ENCODE data around the gene GDF7. TPM values are rescaled to one million over a fixed set of nuclear protein-coding genes. Genes with fewer than 3 reads are reported as not detected.
"Not testable (repeated sequence)": the region's sequence is repeated elsewhere in the genome, so short reads cannot be mapped to it uniquely, and the experiment has no call there.

Gene GDF7
- total RNA-seq, 2 donors from 2014 or later: 0.02 to 0.48 TPM

DNA sequence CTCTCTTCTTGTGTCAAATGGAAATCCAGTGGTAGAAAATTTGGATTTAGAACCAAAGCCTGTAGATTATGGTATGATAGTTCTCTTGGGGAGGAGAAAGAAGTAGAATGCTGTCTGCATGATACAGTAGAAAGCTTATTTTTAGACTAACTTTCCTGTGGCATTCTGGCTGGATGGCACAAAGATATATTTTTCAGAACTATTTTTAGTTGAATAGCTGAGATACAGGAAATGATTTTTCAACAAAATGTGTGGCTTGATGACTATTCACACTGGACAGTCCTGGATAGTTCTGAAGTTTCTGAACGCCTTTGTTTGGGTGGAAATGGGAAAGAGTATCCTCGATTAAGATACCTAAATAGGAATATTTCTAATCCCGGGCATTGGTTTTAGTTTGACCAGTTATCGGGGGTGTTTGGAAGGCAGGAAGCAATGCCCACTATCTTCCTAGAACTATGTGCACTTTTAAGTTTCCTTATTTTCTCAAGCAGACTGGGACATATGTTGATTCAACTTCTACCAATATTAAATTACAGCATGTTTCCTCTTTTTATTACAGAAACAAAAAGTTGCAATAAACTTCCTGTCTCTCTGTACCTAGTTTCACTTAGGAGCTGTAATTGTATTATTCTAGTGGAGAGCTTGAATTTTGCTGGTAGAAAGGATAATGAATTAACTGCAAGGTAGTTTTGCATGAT is 32.1 kb downstream of the GDF7 start:
- H3K27me3 Mint-ChIP-seq: no peaks in the 10 kb centered on the region
- H3K4me3 Mint-ChIP-seq: no peak overlapping the region
- no peak for ATAC-seq (replicated peaks)
- peaks cover 49% of the 10 kb centered on the region for H3K36me3 Mint-ChIP-seq (ENCODE audit: low read depth)
- no peak overlapping the region for H3K27ac Mint-ChIP-seq
- H3K9me3 Mint-ChIP-seq: no peaks in the 10 kb centered on the region
- H3K4me1 Mint-ChIP-seq: no peaks in the 10 kb centered on the region

DNA sequence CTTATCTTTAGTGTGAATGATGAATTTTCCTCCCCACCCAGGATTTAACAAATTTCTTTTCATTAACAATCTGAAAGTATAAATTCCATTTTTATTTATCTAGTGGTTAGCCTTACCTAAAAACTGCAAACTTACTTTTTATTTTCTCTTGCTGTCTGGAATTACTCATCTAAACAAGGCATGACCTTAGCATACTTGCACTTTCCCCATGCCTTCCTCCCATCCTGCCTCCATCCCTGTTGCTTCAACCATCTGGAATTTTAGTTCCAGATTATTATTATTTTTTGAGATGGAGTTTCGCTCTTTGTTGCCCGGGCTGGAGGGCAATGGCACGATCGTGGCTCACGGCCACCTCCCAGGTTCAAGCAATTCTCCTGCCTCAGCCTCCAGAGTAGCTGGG is 35.6 kb downstream of the GDF7 start:
- no peak overlapping the region for H3K4me3 Mint-ChIP-seq
- no peaks in the 10 kb centered on the region for H3K4me1 Mint-ChIP-seq
- peaks cover 34% of the 10 kb centered on the region for H3K36me3 Mint-ChIP-seq (ENCODE audit: low read depth)
- ATAC-seq (replicated peaks): no peak
- H3K9me3 Mint-ChIP-seq: no peaks in the 10 kb centered on the region
- no peaks in the 10 kb centered on the region for H3K27me3 Mint-ChIP-seq
- no peak overlapping the region for H3K27ac Mint-ChIP-seq

DNA sequence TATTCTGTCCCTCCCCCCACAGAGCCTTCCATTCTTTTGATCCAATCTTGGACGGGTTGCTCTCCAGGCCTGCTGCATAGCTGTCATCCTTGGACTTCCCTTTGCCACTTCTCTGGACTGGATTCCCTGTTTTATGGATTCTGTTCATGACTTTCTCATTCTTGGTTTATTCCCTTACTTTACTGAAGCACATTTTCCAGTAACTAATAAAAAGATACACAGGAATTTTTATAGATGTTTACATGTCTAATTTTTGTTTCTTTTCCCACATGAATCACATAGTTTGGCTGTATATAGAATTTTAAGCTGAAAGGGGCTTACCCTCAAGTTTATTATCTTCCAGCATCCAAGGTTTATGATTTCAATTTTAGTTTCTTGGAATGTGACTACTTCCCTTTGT is 37.9 kb downstream of the GDF7 start:
- Mint-ChIP-seq H3K9me3 (no peaks in the 10 kb centered on the region), H3K4me3 (no peak overlapping the region), H3K36me3 (ENCODE audit: low read depth) (peaks cover 13% of the 10 kb centered on the region), H3K27me3 (no peaks in the 10 kb centered on the region), H3K4me1 (no peaks in the 10 kb centered on the region), H3K27ac (no peak overlapping the region)
- ATAC-seq (replicated peaks): no peak

DNA sequence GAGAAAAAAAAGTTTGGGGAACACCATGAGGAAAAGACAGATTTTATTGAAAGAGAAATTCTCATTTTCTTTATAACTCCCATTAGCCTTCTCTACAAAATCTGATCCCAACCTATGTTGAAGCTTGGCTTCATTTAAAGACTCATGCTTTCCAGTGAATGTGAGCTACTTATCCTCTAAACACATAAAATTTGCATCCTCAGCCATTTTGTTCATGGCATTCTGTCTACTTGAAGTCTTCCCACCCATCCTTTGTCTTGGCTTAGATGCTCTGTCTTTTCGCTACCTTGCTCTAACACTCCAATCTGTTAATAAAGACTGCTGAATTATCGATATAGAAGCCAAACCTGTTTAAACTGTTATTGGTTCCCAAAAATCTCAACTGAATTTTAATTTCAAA is 39.3 kb downstream of the GDF7 start:
- H3K27me3 Mint-ChIP-seq: no peaks in the 10 kb centered on the region
- H3K4me1 Mint-ChIP-seq: no peaks in the 10 kb centered on the region
- H3K9me3 Mint-ChIP-seq: no peaks in the 10 kb centered on the region
- peaks cover 5% of the 10 kb centered on the region for H3K36me3 Mint-ChIP-seq (ENCODE audit: low read depth)
- ATAC-seq (replicated peaks): no peak
- no peak overlapping the region for H3K27ac Mint-ChIP-seq
- no peak overlapping the region for H3K4me3 Mint-ChIP-seq

DNA sequence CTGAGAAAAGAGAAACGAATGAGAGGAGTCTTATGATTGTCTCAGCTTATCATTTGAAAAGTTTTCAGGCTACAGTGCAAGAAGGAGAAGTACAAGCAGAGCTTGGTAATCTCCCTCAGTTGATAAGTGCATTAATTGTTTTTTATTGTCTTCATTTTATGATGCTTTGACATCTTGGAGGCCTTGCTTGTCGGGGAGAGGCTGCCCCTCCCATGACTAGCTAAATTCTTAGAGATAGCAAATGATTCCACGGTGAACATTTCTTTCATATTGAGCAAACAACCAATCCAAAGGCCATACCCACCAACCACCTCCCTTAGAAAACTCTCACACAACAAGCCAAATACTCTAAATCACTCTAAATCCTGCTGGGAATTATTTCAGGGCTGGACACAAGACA is 39.8 kb downstream of the GDF7 start:
- no peak for ATAC-seq (replicated peaks)
- Mint-ChIP-seq H3K27ac (no peak overlapping the region), H3K27me3 (no peaks in the 10 kb centered on the region), H3K9me3 (no peaks in the 10 kb centered on the region), H3K36me3 (ENCODE audit: low read depth) (no peaks in the 10 kb centered on the region), H3K4me3 (no peak overlapping the region), H3K4me1 (no peaks in the 10 kb centered on the region)

DNA sequence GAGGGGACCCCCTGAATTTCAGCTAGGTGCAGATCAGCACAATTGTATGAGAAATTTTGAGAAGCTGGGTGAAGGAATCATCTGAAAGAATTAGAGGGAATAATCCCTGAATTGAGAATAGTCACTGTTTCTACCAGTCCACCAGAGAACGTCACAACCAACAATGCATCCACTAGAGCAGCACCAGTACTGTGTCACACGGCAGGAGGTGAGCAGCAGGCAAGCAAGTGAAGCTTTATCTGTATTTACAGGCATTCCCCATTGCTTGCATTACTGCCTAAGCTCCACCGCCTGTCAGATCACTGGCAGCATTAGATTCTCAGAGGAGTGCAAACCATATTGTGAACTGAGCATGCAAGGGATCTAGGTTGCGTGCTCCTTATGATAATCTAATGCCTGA is 40.7 kb downstream of the GDF7 start:
- Mint-ChIP-seq H3K4me3 (no peak overlapping the region), H3K36me3 (ENCODE audit: low read depth) (no peaks in the 10 kb centered on the region), H3K9me3 (no peaks in the 10 kb centered on the region), H3K27ac (no peak overlapping the region), H3K27me3 (no peaks in the 10 kb centered on the region), H3K4me1 (no peaks in the 10 kb centered on the region)
- ATAC-seq (replicated peaks): no peak

DNA sequence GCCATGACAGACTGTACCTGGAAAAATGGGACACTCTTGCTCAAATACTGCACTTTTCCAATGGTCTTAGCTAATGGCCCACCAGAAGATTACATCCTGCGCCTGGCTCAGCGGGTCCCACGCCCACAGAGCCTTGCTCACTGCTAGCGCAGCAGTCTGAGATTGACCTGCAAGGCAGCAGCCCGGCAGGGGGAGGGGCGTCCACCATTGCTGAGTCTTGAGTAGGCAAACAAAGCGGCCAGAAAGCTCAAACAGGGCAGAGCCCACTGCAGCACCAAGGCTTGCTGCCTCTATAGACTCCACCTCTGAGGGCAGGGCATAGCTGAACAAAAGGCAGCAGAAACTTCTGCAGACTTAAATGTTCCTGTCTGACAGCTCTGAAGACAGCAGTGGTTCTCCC is 44.7 kb downstream of the GDF7 start:
- not testable (repeated sequence) for H3K27ac Mint-ChIP-seq; ATAC-seq (replicated peaks); H3K4me3 Mint-ChIP-seq; H3K4me1 Mint-ChIP-seq; H3K27me3 Mint-ChIP-seq; H3K9me3 Mint-ChIP-seq
- H3K36me3 Mint-ChIP-seq (ENCODE audit: low read depth): peaks cover 14% of the 10 kb centered on the region

DNA sequence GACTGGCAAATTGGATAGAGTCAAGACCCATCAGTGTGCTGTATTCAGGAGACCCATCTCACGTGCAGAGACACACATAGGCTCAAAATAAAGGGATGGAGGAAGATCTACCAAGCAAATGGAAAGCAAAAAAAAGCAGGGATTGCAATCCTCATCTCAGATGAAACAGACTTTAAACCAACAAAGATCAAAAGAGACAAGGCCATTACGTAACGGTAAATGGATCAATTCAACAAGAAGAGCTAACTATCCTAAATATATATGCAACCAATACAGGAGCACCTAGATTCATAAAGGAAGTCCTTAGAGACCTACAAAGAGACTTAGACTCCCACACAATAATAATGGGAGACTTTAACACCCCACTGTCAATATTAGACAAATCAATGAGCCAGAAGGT is 46.6 kb downstream of the GDF7 start:
- H3K4me1 Mint-ChIP-seq; ATAC-seq (replicated peaks); H3K27me3 Mint-ChIP-seq; H3K27ac Mint-ChIP-seq; H3K9me3 Mint-ChIP-seq; H3K4me3 Mint-ChIP-seq: not testable (repeated sequence)
- H3K36me3 Mint-ChIP-seq (ENCODE audit: low read depth): peaks cover 30% of the 10 kb centered on the region

DNA sequence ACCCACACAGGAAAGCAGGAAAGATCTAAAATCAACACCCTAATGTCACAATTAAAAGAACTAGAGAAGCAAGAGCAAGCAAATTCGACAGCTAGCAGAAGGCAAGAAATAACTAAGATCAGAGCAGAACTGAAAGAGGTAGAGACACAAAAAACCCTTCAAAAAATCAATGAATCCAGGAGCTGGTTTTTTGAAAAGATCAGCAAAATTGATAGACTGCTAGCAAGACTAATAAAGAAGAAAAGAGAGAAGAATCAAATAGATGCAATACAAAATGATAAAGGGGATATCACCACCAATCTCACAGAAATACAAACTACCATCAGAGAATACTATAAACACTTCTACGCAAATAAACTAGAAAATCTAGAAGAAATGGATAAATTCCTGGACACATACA is 47.5 kb downstream of the GDF7 start:
- peaks cover 34% of the 10 kb centered on the region for H3K36me3 Mint-ChIP-seq (ENCODE audit: low read depth)
- not testable (repeated sequence) for ATAC-seq (replicated peaks); H3K27me3 Mint-ChIP-seq; H3K4me1 Mint-ChIP-seq; H3K27ac Mint-ChIP-seq; H3K9me3 Mint-ChIP-seq; H3K4me3 Mint-ChIP-seq

DNA sequence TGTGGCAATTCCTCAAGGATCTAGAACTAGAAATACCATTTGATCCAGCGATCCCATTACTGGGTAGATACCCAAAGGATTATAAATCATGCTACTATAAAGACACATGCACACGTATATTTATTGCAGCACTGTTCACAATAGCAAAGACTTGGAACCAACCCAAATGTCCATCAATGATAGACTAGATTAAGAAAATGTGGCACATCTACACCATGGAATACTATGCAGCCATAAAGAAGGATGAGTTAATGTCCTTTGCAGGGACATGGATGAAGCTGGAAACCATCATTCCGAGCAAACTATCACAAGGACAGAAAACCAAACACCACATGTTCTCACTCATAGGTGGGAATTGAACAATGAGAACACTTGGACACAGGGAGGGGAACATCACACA is 49.2 kb downstream of the GDF7 start:
- H3K27me3 Mint-ChIP-seq; ATAC-seq (replicated peaks); H3K4me3 Mint-ChIP-seq; H3K4me1 Mint-ChIP-seq; H3K27ac Mint-ChIP-seq; H3K9me3 Mint-ChIP-seq: not testable (repeated sequence)
- H3K36me3 Mint-ChIP-seq (ENCODE audit: low read depth): peaks cover 34% of the 10 kb centered on the region

DNA sequence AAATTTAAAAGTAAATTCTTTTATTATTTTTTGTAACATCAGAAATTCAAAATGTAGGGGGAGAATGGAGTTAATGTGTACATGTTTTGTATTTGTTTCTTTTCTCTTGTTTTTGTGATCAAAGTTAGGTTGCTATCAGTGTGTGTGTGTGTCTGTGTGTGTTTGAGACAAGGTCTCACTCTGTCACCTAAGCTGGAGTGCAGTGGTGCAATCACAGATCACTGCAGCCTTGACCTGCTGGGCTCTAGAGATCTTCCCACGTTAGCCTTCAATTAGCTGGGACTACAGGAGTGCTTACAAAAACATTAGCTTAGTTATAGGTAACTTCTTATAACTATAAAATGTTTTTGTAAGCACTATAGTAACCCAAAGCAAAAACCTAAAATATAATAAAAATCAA is 50.7 kb downstream of the GDF7 start:
- no peak overlapping the region for H3K4me3 Mint-ChIP-seq
- no peak for ATAC-seq (replicated peaks)
- peaks cover 6% of the 10 kb centered on the region for H3K4me1 Mint-ChIP-seq
- no peak overlapping the region for H3K27ac Mint-ChIP-seq
- H3K36me3 Mint-ChIP-seq (ENCODE audit: low read depth): peaks cover 41% of the 10 kb centered on the region
- H3K27me3 Mint-ChIP-seq: no peaks in the 10 kb centered on the region
- H3K9me3 Mint-ChIP-seq: peaks cover 4% of the 10 kb centered on the region

DNA sequence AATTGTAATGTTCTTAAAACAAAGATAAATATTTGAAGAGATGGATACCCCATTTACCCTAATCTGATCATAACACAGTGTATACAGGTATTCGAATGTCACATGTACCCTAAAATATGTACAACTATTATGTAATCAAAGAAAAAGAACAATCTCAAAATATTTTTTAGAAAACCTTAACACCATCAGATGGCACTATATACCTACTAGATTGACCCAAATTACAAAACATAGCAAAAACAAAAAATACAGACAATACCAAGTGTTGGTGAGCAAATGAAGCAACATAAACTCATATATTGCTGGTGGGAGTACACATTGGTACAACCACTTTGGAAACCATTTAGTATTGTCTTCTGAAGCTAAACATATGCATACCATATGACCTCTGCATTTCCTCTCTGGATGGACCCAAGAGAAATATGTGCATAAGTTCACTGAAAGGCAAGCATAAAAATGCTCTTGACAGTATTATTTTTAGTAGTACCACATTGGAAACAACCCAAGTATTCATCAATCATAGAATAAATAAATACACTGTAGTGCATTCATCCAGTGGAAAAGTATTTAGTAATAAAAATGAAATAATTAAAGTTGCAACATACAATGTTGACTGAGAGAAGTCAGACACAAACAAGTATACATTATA is 55.8 kb downstream of the GDF7 start:
- peaks cover 4% of the 10 kb centered on the region for H3K9me3 Mint-ChIP-seq
- no peak overlapping the region for H3K27ac Mint-ChIP-seq
- peaks cover 44% of the 10 kb centered on the region for H3K36me3 Mint-ChIP-seq (ENCODE audit: low read depth)
- H3K4me3 Mint-ChIP-seq: no peak overlapping the region
- no peak for ATAC-seq (replicated peaks)
- H3K4me1 Mint-ChIP-seq: peaks cover 9% of the 10 kb centered on the region
- no peaks in the 10 kb centered on the region for H3K27me3 Mint-ChIP-seq

DNA sequence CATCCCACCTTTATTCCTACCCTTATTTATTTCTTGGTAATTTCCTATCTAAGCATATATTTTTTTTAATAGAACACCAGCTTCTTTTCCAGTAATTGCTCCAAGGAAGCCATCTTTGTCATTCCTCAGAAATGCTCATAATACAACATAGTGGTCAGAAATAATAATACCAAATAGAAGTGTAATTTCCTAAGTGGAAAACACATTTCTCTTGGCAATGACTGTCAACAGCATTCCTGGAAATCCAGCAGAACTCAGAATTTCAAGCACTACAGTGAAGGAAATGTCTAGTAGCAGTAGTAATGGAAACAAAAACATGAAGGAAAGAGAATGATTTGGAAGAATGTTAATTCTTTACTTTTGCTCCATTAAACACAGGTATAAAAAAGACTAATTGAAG is 56.6 kb downstream of the GDF7 start:
- no peak overlapping the region for H3K4me3 Mint-ChIP-seq
- H3K27me3 Mint-ChIP-seq: no peaks in the 10 kb centered on the region
- H3K9me3 Mint-ChIP-seq: no peaks in the 10 kb centered on the region
- peaks cover 39% of the 10 kb centered on the region for H3K36me3 Mint-ChIP-seq (ENCODE audit: low read depth)
- ATAC-seq (replicated peaks): no peak
- H3K4me1 Mint-ChIP-seq: peaks cover 9% of the 10 kb centered on the region
- H3K27ac Mint-ChIP-seq: no peak overlapping the region

DNA sequence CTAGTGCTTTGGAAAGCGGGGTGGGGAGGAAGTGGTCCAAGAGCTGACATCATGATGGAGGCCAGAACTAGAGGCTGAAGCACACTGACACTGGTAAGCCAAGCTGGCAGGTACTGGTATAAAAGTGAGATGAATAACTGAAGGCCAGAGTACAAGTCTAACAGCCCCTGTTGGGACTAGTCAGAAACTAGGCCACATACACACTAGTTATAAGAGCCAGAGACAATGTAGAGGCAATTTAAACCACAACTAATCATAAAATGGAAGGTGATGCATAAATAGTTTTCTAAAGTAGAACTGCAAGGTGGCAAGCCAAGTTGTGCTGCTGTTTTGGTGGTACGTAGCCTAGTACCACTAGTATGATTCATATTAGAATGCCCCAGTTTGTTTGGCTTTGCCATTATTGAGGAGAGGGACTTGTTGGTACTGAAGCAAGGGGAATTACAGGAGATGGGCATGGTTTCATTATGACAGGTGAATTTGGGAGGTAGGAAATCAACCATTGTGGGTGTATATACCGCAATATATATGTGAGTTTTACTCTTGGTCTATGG is 57.6 kb downstream of the GDF7 start:
- H3K27me3 Mint-ChIP-seq: no peaks in the 10 kb centered on the region
- peaks cover 9% of the 10 kb centered on the region for H3K4me1 Mint-ChIP-seq
- H3K36me3 Mint-ChIP-seq (ENCODE audit: low read depth): peaks cover 39% of the 10 kb centered on the region
- ATAC-seq (replicated peaks): peak; percentile 90
- no peak overlapping the region for H3K4me3 Mint-ChIP-seq
- H3K27ac Mint-ChIP-seq: peak overlapping the region; percentile 56
- H3K9me3 Mint-ChIP-seq: no peaks in the 10 kb centered on the region

DNA sequence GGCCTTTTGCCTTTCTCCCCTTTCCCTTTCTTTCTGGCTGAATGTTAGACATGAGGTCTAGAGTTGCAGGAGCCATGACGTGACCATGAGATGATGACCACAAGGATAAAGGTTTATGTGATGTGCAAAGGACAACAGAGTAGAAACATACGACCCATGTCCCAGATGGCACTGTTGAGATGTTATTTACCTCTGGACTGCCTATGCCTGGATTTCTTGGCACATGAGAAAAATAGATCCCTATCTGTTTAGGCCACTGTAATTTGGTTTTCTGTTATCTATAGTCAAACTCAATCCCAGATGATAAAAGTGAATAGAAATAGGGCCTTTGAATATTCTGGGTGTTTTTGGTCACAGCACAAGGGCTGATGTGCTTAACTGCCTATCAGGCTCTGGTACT is 58.8 kb downstream of the GDF7 start:
- H3K27me3 Mint-ChIP-seq: no peaks in the 10 kb centered on the region
- H3K9me3 Mint-ChIP-seq: no peaks in the 10 kb centered on the region
- H3K36me3 Mint-ChIP-seq (ENCODE audit: low read depth): peaks cover 43% of the 10 kb centered on the region
- H3K4me1 Mint-ChIP-seq: peaks cover 9% of the 10 kb centered on the region
- no peak overlapping the region for H3K27ac Mint-ChIP-seq
- H3K4me3 Mint-ChIP-seq: no peak overlapping the region
- no peak for ATAC-seq (replicated peaks)
